ENCODE measurements around the gene TUBA1C.

Gene TUBA1C

GRCh38 chr12:49295082-49295936 is 30.4 kb downstream of the TUBA1C start, which contains the start of gene PRPH:
PRPH (plus strand) TSS chr12:49295147; CDS start chr12:49295201, 54 bp downstream.
- TF ChIP-seq CTCF (IDR thresholded peaks at IDR 0.05; ENCODE audit: low read depth, low read length, poor library complexity, severe bottlenecking): no peak
- TF ChIP-seq EZH2phosphoT487 (IDR thresholded peaks at IDR 0.05; ENCODE audit: borderline replicate concordance, low read length): no peak
- H3K27me3 ChIP-seq (ENCODE audit: control insufficient read depth, low read length): peaks cover 40% of the 10 kb centered on the region
- H3K9me2 ChIP-seq (replicated peaks; ENCODE audit: control insufficient read depth, low read length): no peaks in the 10 kb centered on the region
- peaks cover 17% of the 10 kb centered on the region for H3K4me1 ChIP-seq (ENCODE audit: control insufficient read depth, low read length)
- H3K36me3 ChIP-seq (ENCODE audit: control insufficient read depth, low read length): no peaks in the 10 kb centered on the region
- no peaks in the 10 kb centered on the region for H3K79me2 ChIP-seq (ENCODE audit: control insufficient read depth, low read length)
- no peak within 1 kb of the TSS for H3K27ac ChIP-seq (ENCODE audit: low read depth, low read length)
- H3K4me3 ChIP-seq (ENCODE audit: low read length): no peak within 1 kb of the TSS
- no peaks in the 10 kb centered on the region for H3K9me3 ChIP-seq (ENCODE audit: control insufficient read depth, insufficient read depth, low read length)
- no peak within 1 kb of the TSS for H3K4me2 ChIP-seq (ENCODE audit: low read length)
- H4K20me1 ChIP-seq (ENCODE audit: control insufficient read depth, insufficient read depth, low read depth, low read length): no peaks in the 10 kb centered on the region
- H3F3A ChIP-seq (ENCODE audit: control insufficient read depth, insufficient read depth): no peaks in the 10 kb centered on the region

GRCh38 chr12:49296034-49296835 is 31.4 kb downstream of the TUBA1C start:
- Histone ChIP-seq H3K9me2 (replicated peaks; ENCODE audit: control insufficient read depth, low read length) (no peaks in the 10 kb centered on the region), H3K4me1 (ENCODE audit: control insufficient read depth, low read length) (peaks cover 17% of the 10 kb centered on the region), H3K4me2 (ENCODE audit: low read length) (peak overlapping the region; percentile 98), H3K4me3 (ENCODE audit: low read length) (peak overlapping the region; percentile 74), H3K79me2 (ENCODE audit: control insufficient read depth, low read length) (no peaks in the 10 kb centered on the region), H3K27ac (ENCODE audit: low read depth, low read length) (no peak overlapping the region), H4K20me1 (ENCODE audit: control insufficient read depth, insufficient read depth, low read depth, low read length) (no peaks in the 10 kb centered on the region), H3K9me3 (ENCODE audit: control insufficient read depth, insufficient read depth, low read length) (no peaks in the 10 kb centered on the region), H3K27me3 (ENCODE audit: control insufficient read depth, low read length) (peaks cover 40% of the 10 kb centered on the region), H3K36me3 (ENCODE audit: control insufficient read depth, low read length) (no peaks in the 10 kb centered on the region), H3F3A (ENCODE audit: control insufficient read depth, insufficient read depth) (no peaks in the 10 kb centered on the region)
- peak; percentile 98 for TF ChIP-seq CTCF (IDR thresholded peaks at IDR 0.05; ENCODE audit: low read depth, low read length, poor library complexity, severe bottlenecking)
- no peak for TF ChIP-seq EZH2phosphoT487 (IDR thresholded peaks at IDR 0.05; ENCODE audit: borderline replicate concordance, low read length)

GRCh38 chr12:49296836-49297694 is 32.2 kb downstream of the TUBA1C start:
- Histone ChIP-seq H3F3A (ENCODE audit: control insufficient read depth, insufficient read depth) (no peaks in the 10 kb centered on the region), H3K27ac (ENCODE audit: low read depth, low read length) (no peak overlapping the region), H3K27me3 (ENCODE audit: control insufficient read depth, low read length) (peaks cover 40% of the 10 kb centered on the region), H3K4me2 (ENCODE audit: low read length) (peak overlapping the region; percentile 98), H3K4me1 (ENCODE audit: control insufficient read depth, low read length) (peaks cover 23% of the 10 kb centered on the region), H4K20me1 (ENCODE audit: control insufficient read depth, insufficient read depth, low read depth, low read length) (no peaks in the 10 kb centered on the region), H3K4me3 (ENCODE audit: low read length) (peak overlapping the region; percentile 74), H3K36me3 (ENCODE audit: control insufficient read depth, low read length) (no peaks in the 10 kb centered on the region), H3K79me2 (ENCODE audit: control insufficient read depth, low read length) (no peaks in the 10 kb centered on the region), H3K9me3 (ENCODE audit: control insufficient read depth, insufficient read depth, low read length) (no peaks in the 10 kb centered on the region), H3K9me2 (replicated peaks; ENCODE audit: control insufficient read depth, low read length) (no peaks in the 10 kb centered on the region)
- peak; percentile 66 for TF ChIP-seq CTCF (IDR thresholded peaks at IDR 0.05; ENCODE audit: low read depth, low read length, poor library complexity, severe bottlenecking)
- TF ChIP-seq EZH2phosphoT487 (IDR thresholded peaks at IDR 0.05; ENCODE audit: borderline replicate concordance, low read length): no peak
